GM12801 (cell line): ENCODE data around the gene SLC25A44.

Experiments
- CTCF ChIP-seq: IDR thresholded peaks from one replicate; pipeline ENCODE4 v1.5.1; 2011; ENCODE audit warnings: control low read depth; ENCODE audit not compliant: insufficient read length; ENCODE audit errors: extremely low read depth

Gene SLC25A44

GRCh38 chr1:156155756-156156510, 38.0 kb upstream of the SLC25A44 start:
- TF ChIP-seq CTCF, result no peak

- no peak for TF ChIP-seq CTCF
Observed at GRCh38 chr1:156157506-156157905, 36.4 kb upstream of the SLC25A44 start.

- TF ChIP-seq CTCF, result no peak
Observed at GRCh38 chr1:156157966-156158365, 35.9 kb upstream of the SLC25A44 start.

- no peak for TF ChIP-seq CTCF
Observed at GRCh38 chr1:156160000-156160742, 33.7 kb upstream of the SLC25A44 start.

- no peak for TF ChIP-seq CTCF
Observed at GRCh38 chr1:156160743-156161171, 33.1 kb upstream of the SLC25A44 start.

- no peak for TF ChIP-seq CTCF
Observed at GRCh38 chr1:156162430-156163037, 31.4 kb upstream of the SLC25A44 start.

- no peak for TF ChIP-seq CTCF
Observed at GRCh38 chr1:156163712-156164111, 30.2 kb upstream of the SLC25A44 start.
